NCI-H1092 treated with DMSO at 0.1 percent for 48 hours (cell line): ENCODE data around the gene CCR1.
"Not testable (repeated sequence)": the region's sequence is repeated elsewhere in the genome, so short reads cannot be mapped to it uniquely, and the experiment has no call there.

Source experiments
- DNase-seq: peaks from one replicate; lab custom pipeline; 2025; lab: John Stamatoyannopoulos, UW

CCR1 gene

GRCh38 chr3:46168583-46169345, 39.3 kb downstream of the CCR1 start:
- DNase-seq = no peak

- DNase-seq = no peak
These were observed 44.5 kb downstream of the CCR1 start for GRCh38 chr3:46163556-46164041.

GRCh38 chr3:46162975-46163555, 45.0 kb downstream of the CCR1 start:
- no peak for DNase-seq

- DNase-seq = not testable (repeated sequence)
These were observed 50.4 kb downstream of the CCR1 start for GRCh38 chr3:46157685-46158084.

- DNase-seq = no peak
These were observed 53.8 kb downstream of the CCR1 start for GRCh38 chr3:46154311-46154710.
